ENCODE data around the gene OR5K1.
A peak's percentile ranks its signal among the peaks of the same experiment; 100 is the strongest.

The OR5K1 gene

GRCh38 chr3:98440283-98440682 lies 22.7 kb upstream of the OR5K1 start:
- Histone ChIP-seq H4K91ac (ENCODE audit: low read depth, low read length, poor library complexity) (no peak overlapping the region), H2AK5ac (ENCODE audit: low read depth, low read length) (no peak overlapping the region), H3K23ac (ENCODE audit: low read depth, low read length, poor library complexity) (no peak overlapping the region), H3K14ac (ENCODE audit: low read length) (no peak overlapping the region), H2BK120ac (ENCODE audit: low read depth, low read length) (no peak overlapping the region), H2AFZ (ENCODE audit: low read length) (no peak overlapping the region), H3K79me1 (ENCODE audit: low read depth, low read length) (no peaks in the 10 kb centered on the region), H2BK12ac (ENCODE audit: low read length) (no peak overlapping the region), H3K18ac (ENCODE audit: low read length) (no peak overlapping the region), H3K4me1 (ENCODE audit: control insufficient read depth in 2 of 2, insufficient read depth in 1 of 2, low read depth in 1 of 2, low read length in 2 of 2) (no peaks in the 10 kb centered on the region), H2BK15ac (ENCODE audit: low read length) (no peak overlapping the region), H3K4ac (ENCODE audit: low read length) (no peak overlapping the region), H3K9ac (ENCODE audit: low read depth, low read length, poor library complexity) (no peak overlapping the region), H2BK5ac (ENCODE audit: low read length) (no peak overlapping the region), H3K4me3 (ENCODE audit: low read length in 2 of 2) (no peak overlapping the region), H3K9me3 (replicated peaks in 1 of 2; ENCODE audit: control insufficient read depth in 2 of 2, insufficient read depth in 1 of 2, low read depth in 1 of 2, low read length in 2 of 2) (no peaks in the 10 kb centered on the region), H4K8ac (ENCODE audit: low read depth, low read length) (no peak overlapping the region), H3K4me2 (ENCODE audit: insufficient read depth, low read length, poor library complexity, severe bottlenecking) (no peak overlapping the region), H3K27ac (replicated peaks; ENCODE audit: low read length) (no peak overlapping the region), H3K36me3 (replicated peaks in 1 of 2; ENCODE audit: control insufficient read depth in 2 of 2, insufficient read depth in 2 of 2, low read length in 2 of 2) (no peaks in the 10 kb centered on the region), H3K27me3 (ENCODE audit: control insufficient read depth in 3 of 3, insufficient read depth in 3 of 3, low read depth in 1 of 3, low read length in 3 of 3) (no peaks in the 10 kb centered on the region)
- no peak for DNase-seq (ENCODE audit: low spot score)

GRCh38 chr3:98445949-98446406 lies 17.0 kb upstream of the OR5K1 start:
- H2BK5ac ChIP-seq (ENCODE audit: low read length): no peak overlapping the region
- H2AFZ ChIP-seq (ENCODE audit: low read length): peak overlapping the region; percentile 69
- no peak overlapping the region for H3K4ac ChIP-seq (ENCODE audit: low read length)
- H2BK120ac ChIP-seq (ENCODE audit: low read depth, low read length): no peak overlapping the region
- H3K27me3 ChIP-seq (ENCODE audit: control insufficient read depth in 3 of 3, insufficient read depth in 3 of 3, low read depth in 1 of 3, low read length in 3 of 3): no peaks in the 10 kb centered on the region
- no peak overlapping the region for H3K14ac ChIP-seq (ENCODE audit: low read length)
- H3K79me1 ChIP-seq (ENCODE audit: low read depth, low read length): no peaks in the 10 kb centered on the region
- no peak overlapping the region for H3K4me3 ChIP-seq (ENCODE audit: low read length in 2 of 2)
- no peak overlapping the region for H2BK12ac ChIP-seq (ENCODE audit: low read length)
- H2AK5ac ChIP-seq (ENCODE audit: low read depth, low read length): no peak overlapping the region
- no peak overlapping the region for H3K27ac ChIP-seq (replicated peaks; ENCODE audit: low read length)
- no peak overlapping the region for H3K4me2 ChIP-seq (ENCODE audit: insufficient read depth, low read length, poor library complexity, severe bottlenecking)
- no peak overlapping the region for H3K9ac ChIP-seq (ENCODE audit: low read depth, low read length, poor library complexity)
- no peak overlapping the region for H3K18ac ChIP-seq (ENCODE audit: low read length)
- peak; percentile 1 for DNase-seq (ENCODE audit: low spot score)
- peaks cover 4% of the 10 kb centered on the region in 2 donors for H3K4me1 ChIP-seq (ENCODE audit: control insufficient read depth in 2 of 2, insufficient read depth in 1 of 2, low read depth in 1 of 2, low read length in 2 of 2)
- H4K8ac ChIP-seq (ENCODE audit: low read depth, low read length): no peak overlapping the region
- no peak overlapping the region for H3K23ac ChIP-seq (ENCODE audit: low read depth, low read length, poor library complexity)
- H3K36me3 ChIP-seq (replicated peaks in 1 of 2; ENCODE audit: control insufficient read depth in 2 of 2, insufficient read depth in 2 of 2, low read length in 2 of 2): no peaks in the 10 kb centered on the region
- H4K91ac ChIP-seq (ENCODE audit: low read depth, low read length, poor library complexity): no peak overlapping the region
- WGBS, 2 donors (ENCODE audit: extremely low coverage in 2 of 2, insufficient read length in 2 of 2, insufficient replicate concordance in 1 of 2): no CpG with 5 or more reads among the region's 5 CpGs
- no peak overlapping the region for H2BK15ac ChIP-seq (ENCODE audit: low read length)
- H3K9me3 ChIP-seq (replicated peaks in 1 of 2; ENCODE audit: control insufficient read depth in 2 of 2, insufficient read depth in 1 of 2, low read depth in 1 of 2, low read length in 2 of 2): no peaks in the 10 kb centered on the region

GRCh38 chr3:98449606-98450193 lies 13.3 kb upstream of the OR5K1 start:
- Histone ChIP-seq H3K4me2 (ENCODE audit: insufficient read depth, low read length, poor library complexity, severe bottlenecking) (no peak overlapping the region), H3K4me3 (ENCODE audit: low read length in 2 of 2) (no peak overlapping the region), H4K91ac (ENCODE audit: low read depth, low read length, poor library complexity) (no peak overlapping the region), H3K4me1 (ENCODE audit: control insufficient read depth in 2 of 2, insufficient read depth in 1 of 2, low read depth in 1 of 2, low read length in 2 of 2) (peaks cover 4% of the 10 kb centered on the region in 2 donors), H3K27me3 (ENCODE audit: control insufficient read depth in 3 of 3, insufficient read depth in 3 of 3, low read depth in 1 of 3, low read length in 3 of 3) (no peaks in the 10 kb centered on the region), H2BK15ac (ENCODE audit: low read length) (no peak overlapping the region), H3K14ac (ENCODE audit: low read length) (no peak overlapping the region), H2BK5ac (ENCODE audit: low read length) (no peak overlapping the region), H3K36me3 (replicated peaks in 1 of 2; ENCODE audit: control insufficient read depth in 2 of 2, insufficient read depth in 2 of 2, low read length in 2 of 2) (no peaks in the 10 kb centered on the region), H3K79me1 (ENCODE audit: low read depth, low read length) (no peaks in the 10 kb centered on the region), H3K23ac (ENCODE audit: low read depth, low read length, poor library complexity) (no peak overlapping the region), H2AK5ac (ENCODE audit: low read depth, low read length) (no peak overlapping the region), H2BK120ac (ENCODE audit: low read depth, low read length) (no peak overlapping the region), H2BK12ac (ENCODE audit: low read length) (no peak overlapping the region), H3K4ac (ENCODE audit: low read length) (no peak overlapping the region), H3K9ac (ENCODE audit: low read depth, low read length, poor library complexity) (no peak overlapping the region), H3K9me3 (replicated peaks in 1 of 2; ENCODE audit: control insufficient read depth in 2 of 2, insufficient read depth in 1 of 2, low read depth in 1 of 2, low read length in 2 of 2) (no peaks in the 10 kb centered on the region), H3K27ac (replicated peaks; ENCODE audit: low read length) (no peak overlapping the region), H4K8ac (ENCODE audit: low read depth, low read length) (no peak overlapping the region), H2AFZ (ENCODE audit: low read length) (no peak overlapping the region), H3K18ac (ENCODE audit: low read length) (no peak overlapping the region)
- no CpG with 5 or more reads among the region's 7 CpGs for WGBS, 2 donors (ENCODE audit: extremely low coverage in 2 of 2, insufficient read length in 2 of 2, insufficient replicate concordance in 1 of 2)
- DNase-seq (ENCODE audit: low spot score): no peak

- no peak overlapping the region for H3K4me2 ChIP-seq (ENCODE audit: insufficient read depth, low read length, poor library complexity, severe bottlenecking)
These were observed 12.6 kb upstream of the OR5K1 start for GRCh38 chr3:98450372-98450771.

More at GRCh38 chr3:98450372-98450771, 12.6 kb upstream of the OR5K1 start:
- H3K14ac ChIP-seq (ENCODE audit: low read length): no peak overlapping the region
- no peak overlapping the region for H2AK5ac ChIP-seq (ENCODE audit: low read depth, low read length)
- WGBS, 2 donors (ENCODE audit: extremely low coverage in 2 of 2, insufficient read length in 2 of 2, insufficient replicate concordance in 1 of 2): no CpG with 5 or more reads among the region's 4 CpGs
- no peaks in the 10 kb centered on the region for H3K27me3 ChIP-seq (ENCODE audit: control insufficient read depth in 3 of 3, insufficient read depth in 3 of 3, low read depth in 1 of 3, low read length in 3 of 3)
- no peak overlapping the region for H4K91ac ChIP-seq (ENCODE audit: low read depth, low read length, poor library complexity)
- H3K4ac ChIP-seq (ENCODE audit: low read length): no peak overlapping the region
- DNase-seq (ENCODE audit: low spot score): no peak
- H2AFZ ChIP-seq (ENCODE audit: low read length): no peak overlapping the region
- no peaks in the 10 kb centered on the region for H3K36me3 ChIP-seq (replicated peaks in 1 of 2; ENCODE audit: control insufficient read depth in 2 of 2, insufficient read depth in 2 of 2, low read length in 2 of 2)
- no peaks in the 10 kb centered on the region for H3K79me1 ChIP-seq (ENCODE audit: low read depth, low read length)
- no peak overlapping the region for H3K4me3 ChIP-seq (ENCODE audit: low read length in 2 of 2)
- H3K9me3 ChIP-seq (replicated peaks in 1 of 2; ENCODE audit: control insufficient read depth in 2 of 2, insufficient read depth in 1 of 2, low read depth in 1 of 2, low read length in 2 of 2): no peaks in the 10 kb centered on the region
- no peak overlapping the region for H3K23ac ChIP-seq (ENCODE audit: low read depth, low read length, poor library complexity)
- peaks cover 4% of the 10 kb centered on the region in 2 donors for H3K4me1 ChIP-seq (ENCODE audit: control insufficient read depth in 2 of 2, insufficient read depth in 1 of 2, low read depth in 1 of 2, low read length in 2 of 2)
- no peak overlapping the region for H2BK15ac ChIP-seq (ENCODE audit: low read length)
- H4K8ac ChIP-seq (ENCODE audit: low read depth, low read length): no peak overlapping the region
- H3K27ac ChIP-seq (replicated peaks; ENCODE audit: low read length): no peak overlapping the region
- H3K9ac ChIP-seq (ENCODE audit: low read depth, low read length, poor library complexity): no peak overlapping the region
- H2BK120ac ChIP-seq (ENCODE audit: low read depth, low read length): no peak overlapping the region
- H2BK5ac ChIP-seq (ENCODE audit: low read length): no peak overlapping the region
- no peak overlapping the region for H3K18ac ChIP-seq (ENCODE audit: low read length)
- H2BK12ac ChIP-seq (ENCODE audit: low read length): no peak overlapping the region

Data from neuronal stem cell (in vitro differentiated cells).